Measurements from ENCODE around the gene FCN1.

The FCN1 gene

GRCh38 chr9:134915046-134915985 lies 2.4 kb downstream of the FCN1 start:
- DNase-seq (ENCODE audit: low read depth in 3 of 3, low spot score in 1 of 3): no peak

- no peak for DNase-seq (ENCODE audit: low read depth in 3 of 3, low spot score in 1 of 3)
Observed at GRCh38 chr9:134914501-134914834, 3.2 kb downstream of the FCN1 start.

GRCh38 chr9:134913713-134914500 lies 3.8 kb downstream of the FCN1 start:
- DNase-seq (ENCODE audit: low read depth in 3 of 3, low spot score in 1 of 3): no peak

GRCh38 chr9:134913041-134913712 lies 4.5 kb downstream of the FCN1 start:
- no peak for DNase-seq (ENCODE audit: low read depth in 3 of 3, low spot score in 1 of 3)

GRCh38 chr9:134912126-134912840 lies 5.4 kb downstream of the FCN1 start:
- no peak for DNase-seq (ENCODE audit: low read depth in 3 of 3, low spot score in 1 of 3)

- DNase-seq (ENCODE audit: low read depth in 3 of 3, low spot score in 1 of 3): no peak
Observed at GRCh38 chr9:134909511-134910481, 7.9 kb downstream of the FCN1 start.

GRCh38 chr9:134908524-134909309 lies 9.0 kb downstream of the FCN1 start:
- DNase-seq (ENCODE audit: low read depth in 3 of 3, low spot score in 1 of 3): no peak

GRCh38 chr9:134902936-134903335 lies 14.8 kb downstream of the FCN1 start:
- no peak for DNase-seq (ENCODE audit: low read depth in 3 of 3, low spot score in 1 of 3)

GRCh38 chr9:134899818-134900217 lies 17.9 kb downstream of the FCN1 start:
- DNase-seq (ENCODE audit: low read depth in 3 of 3, low spot score in 1 of 3): no peak

GRCh38 chr9:134899168-134899567 lies 18.5 kb downstream of the FCN1 start:
- DNase-seq (ENCODE audit: low read depth in 3 of 3, low spot score in 1 of 3): no peak

GRCh38 chr9:134898319-134898718 lies 19.4 kb downstream of the FCN1 start:
- no peak for DNase-seq (ENCODE audit: low read depth in 3 of 3, low spot score in 1 of 3)

- DNase-seq (ENCODE audit: low read depth in 3 of 3, low spot score in 1 of 3): no peak
Observed at GRCh38 chr9:134897584-134898170, 20.0 kb downstream of the FCN1 start.

GRCh38 chr9:134896834-134897583 lies 20.7 kb downstream of the FCN1 start:
- DNase-seq (ENCODE audit: low read depth in 3 of 3, low spot score in 1 of 3): no peak

GRCh38 chr9:134895908-134896833 lies 21.5 kb downstream of the FCN1 start:
- DNase-seq (ENCODE audit: low read depth in 3 of 3, low spot score in 1 of 3): no peak

GRCh38 chr9:134895567-134895907 lies 22.2 kb downstream of the FCN1 start:
- no peak for DNase-seq (ENCODE audit: low read depth in 3 of 3, low spot score in 1 of 3)

GRCh38 chr9:134895097-134895496 lies 22.6 kb downstream of the FCN1 start:
- no peak for DNase-seq (ENCODE audit: low read depth in 3 of 3, low spot score in 1 of 3)
